NCI-H2227 (cell line): ENCODE results near the gene INO80D.

Source experiments
- DNase-seq: peaks from one replicate; lab custom pipeline; 2025; ENCODE audit not compliant: unreplicated experiment; lab: John Stamatoyannopoulos, UW

Gene INO80D

GRCh38 chr2:205947621-205948495 lies 138.1 kb downstream of the INO80D start:
- peak; percentile 87 for DNase-seq

- no peak for DNase-seq
These were observed 139.7 kb downstream of the INO80D start for GRCh38 chr2:205946226-205946625.
